GM12874 (cell line): ENCODE measurements around the gene PRTFDC1.

Experiments
- CTCF ChIP-seq: IDR thresholded peaks from 2 replicates; pipeline ENCODE4 v1.5.1; 2011; ENCODE audit warnings: low read depth, mild to moderate bottlenecking, control low read depth, low read length, moderate library complexity; ENCODE audit not compliant: insufficient read depth

Gene PRTFDC1

GRCh38 chr10:24897326-24897926, 55.0 kb downstream of the PRTFDC1 start:
- no peak for TF ChIP-seq CTCF

- no peak for TF ChIP-seq CTCF
Observed at GRCh38 chr10:24894728-24895127, 57.7 kb downstream of the PRTFDC1 start.

GRCh38 chr10:24894309-24894708, 58.1 kb downstream of the PRTFDC1 start:
- no peak for TF ChIP-seq CTCF

GRCh38 chr10:24893127-24893526, 59.3 kb downstream of the PRTFDC1 start:
- no peak for TF ChIP-seq CTCF

GRCh38 chr10:24891823-24892222, 60.6 kb downstream of the PRTFDC1 start:
- TF ChIP-seq CTCF = no peak

- no peak for TF ChIP-seq CTCF
Observed at GRCh38 chr10:24889639-24890038, 62.8 kb downstream of the PRTFDC1 start.

GRCh38 chr10:24887855-24888231, 64.6 kb downstream of the PRTFDC1 start:
- TF ChIP-seq CTCF = no peak

GRCh38 chr10:24886290-24886680, 66.1 kb downstream of the PRTFDC1 start:
- no peak for TF ChIP-seq CTCF
